H9 (cell line): Measurements from ENCODE around the gene RAB31. TPM values are rescaled to one million over a fixed set of nuclear protein-coding genes. Genes with fewer than 3 reads are reported as not detected.

Experiments
- DNase-seq: peaks from one replicate; pipeline ENCODE4 v3.0.0-alpha.2; 2017
- H2AFZ ChIP-seq: one replicate; pipeline ENCODE4 v1.6.1; 2013; ENCODE audit warnings: mild to moderate bottlenecking, low read length, control low read depth, moderate library complexity
- H2AK5ac ChIP-seq: 2 replicates; pipeline ENCODE4 v1.6.1; 2013; ENCODE audit warnings: low read length, control low read depth, mixed read lengths; ENCODE audit not compliant: insufficient read length
- H2BK120ac ChIP-seq: one replicate; pipeline ENCODE4 v1.6.1; 2013; ENCODE audit warnings: low read depth, mild to moderate bottlenecking, low read length, control low read depth, inconsistent platforms; ENCODE audit not compliant: poor library complexity, severe bottlenecking
- H2BK12ac ChIP-seq: 2 replicates; pipeline ENCODE4 v1.6.1; 2013; ENCODE audit warnings: low read length, control low read depth, mixed read lengths, low read depth; ENCODE audit not compliant: insufficient read length
- H2BK15ac ChIP-seq: 2 replicates; pipeline ENCODE4 v1.6.1; 2013; ENCODE audit warnings: low read depth, low read length, control low read depth
- H2BK20ac ChIP-seq: one replicate; pipeline ENCODE4 v1.6.1; 2013; ENCODE audit warnings: low read depth, mild to moderate bottlenecking, low read length, control low read depth, inconsistent platforms; ENCODE audit not compliant: poor library complexity, severe bottlenecking
- H2BK5ac ChIP-seq: 2 replicates; pipeline ENCODE4 v1.6.1; 2013; ENCODE audit warnings: low read length, control low read depth, mixed read lengths; ENCODE audit not compliant: insufficient read length
- H3K14ac ChIP-seq: 2 replicates; pipeline ENCODE4 v1.6.1; 2013; ENCODE audit warnings: low read length, control low read depth; ENCODE audit not compliant: insufficient read depth
- H3K18ac ChIP-seq: 2 replicates; pipeline ENCODE4 v1.6.1; 2013; ENCODE audit warnings: low read depth, mild to moderate bottlenecking, mixed read lengths, low read length, control low read depth; ENCODE audit not compliant: insufficient read length
- H3K23ac ChIP-seq: 2 replicates; pipeline ENCODE4 v1.6.1; 2013; ENCODE audit warnings: low read length, control low read depth, mixed read lengths, low read depth; ENCODE audit not compliant: insufficient read length
- H3K23me2 ChIP-seq: 2 replicates; pipeline ENCODE4 v1.6.1; 2013; ENCODE audit warnings: low read depth, mild to moderate bottlenecking, mixed read lengths, low read length, control low read depth; ENCODE audit not compliant: insufficient read length, poor library complexity, severe bottlenecking
- H3K27ac ChIP-seq: 2 replicates; pipeline ENCODE4 v1.5.1; 2013; ENCODE audit warnings: low read length, control low read depth, mixed read lengths, low read depth; ENCODE audit not compliant: insufficient read length
- H3K27me3 ChIP-seq: 2 replicates; pipeline ENCODE4 v1.6.1; 2013; ENCODE audit warnings: low read length, control low read depth, inconsistent platforms; ENCODE audit not compliant: insufficient read depth
- H3K4ac ChIP-seq: 2 replicates; pipeline ENCODE4 v1.6.1; 2013; ENCODE audit warnings: low read depth, mild to moderate bottlenecking, control low read depth, inconsistent platforms, low read length, moderate library complexity
- H3K4me1 ChIP-seq: 2 replicates; pipeline ENCODE4 v1.6.1; 2013; ENCODE audit warnings: low read length, control low read depth, inconsistent platforms; ENCODE audit not compliant: insufficient read depth
- H3K4me2 ChIP-seq: 2 replicates; pipeline ENCODE4 v1.6.1; 2013; ENCODE audit warnings: low read length, control low read depth, mixed read lengths; ENCODE audit not compliant: insufficient read length, insufficient read depth
- H3K56ac ChIP-seq: 2 replicates; pipeline ENCODE4 v1.6.1; 2013; ENCODE audit warnings: low read depth, mild to moderate bottlenecking, mixed read lengths, low read length, control low read depth; ENCODE audit not compliant: insufficient read length
- H3K79me1 ChIP-seq: 2 replicates; pipeline ENCODE4 v1.6.1; 2013; ENCODE audit warnings: low read depth, mild to moderate bottlenecking, moderate library complexity, low read length, control low read depth, inconsistent platforms; ENCODE audit not compliant: insufficient read depth, poor library complexity, severe bottlenecking
- H3K79me2 ChIP-seq: 2 replicates; pipeline ENCODE4 v1.6.1; 2013; ENCODE audit warnings: low read length, control low read depth, inconsistent platforms; ENCODE audit not compliant: insufficient read depth
- H3K9ac ChIP-seq: 2 replicates; pipeline ENCODE4 v1.6.1; 2013; ENCODE audit warnings: low read length, control low read depth, mixed read lengths; ENCODE audit not compliant: insufficient read length; ENCODE audit errors: extremely low read depth
- H3K9me3 ChIP-seq: one replicate; pipeline ENCODE4 v1.6.1; 2013; ENCODE audit warnings: low read depth, low read length, inconsistent platforms; ENCODE audit not compliant: control insufficient read depth
- H3T11ph ChIP-seq: one replicate; pipeline ENCODE4 v1.6.1; 2013; ENCODE audit warnings: mild to moderate bottlenecking, low read length, control low read depth, inconsistent platforms
- H4K20me1 ChIP-seq: one replicate; pipeline ENCODE4 v1.6.1; 2013; ENCODE audit not compliant: control insufficient read depth, insufficient read length, insufficient read depth
- H4K5ac ChIP-seq: 2 replicates; pipeline ENCODE4 v1.6.1; 2013; ENCODE audit warnings: low read depth, mild to moderate bottlenecking, mixed read lengths, low read length, control low read depth; ENCODE audit not compliant: insufficient read length
- H4K8ac ChIP-seq: replicated peaks from 2 replicates; pipeline ENCODE4 v1.6.1; 2013; ENCODE audit warnings: low read length, control low read depth, mixed read lengths, low read depth; ENCODE audit not compliant: insufficient read length
- H4K91ac ChIP-seq: 2 replicates; pipeline ENCODE4 v1.6.1; 2013; ENCODE audit warnings: low read depth, mild to moderate bottlenecking, moderate library complexity, mixed read lengths, low read length, control low read depth; ENCODE audit not compliant: insufficient read length
- H3K27ac Mint-ChIP-seq, 3 experiments: 2 replicates in 2 of 3; 3 replicates in 1 of 3; pipeline ENCODE4 v1.8.0; 2020 to 2021; ENCODE audit warnings: mixed read lengths in 3 of 3, mild to moderate bottlenecking in 1 of 3, moderate library complexity in 1 of 3
- H3K27me3 Mint-ChIP-seq: 2 replicates; pipeline ENCODE4 v1.8.0; 2021; ENCODE audit warnings: low read depth, mild to moderate bottlenecking, moderate library complexity, mixed read lengths
- H3K36me3 Mint-ChIP-seq, 3 experiments: 2 replicates in 2 of 3; 3 replicates in 1 of 3; pipeline ENCODE4 v1.8.0; 2020 to 2021; ENCODE audit warnings: low read depth in 3 of 3, mixed read lengths in 3 of 3; ENCODE audit not compliant: insufficient read depth in 1 of 3
- H3K4me1 Mint-ChIP-seq, 2 experiments: 2 replicates each; pipeline ENCODE4 v1.8.0; 2020; ENCODE audit warnings: mixed read lengths in 2 of 2
- H3K4me3 Mint-ChIP-seq, 2 experiments: 2 replicates in 1 of 2; 3 replicates in 1 of 2; pipeline ENCODE4 v1.8.0; 2020 to 2021; ENCODE audit warnings: mild to moderate bottlenecking in 2 of 2, mixed read lengths in 2 of 2, moderate library complexity in 1 of 2
- H3K9me3 Mint-ChIP-seq, 2 experiments: 2 replicates in 1 of 2; 3 replicates in 1 of 2; pipeline ENCODE4 v1.8.0; 2020; ENCODE audit warnings: mild to moderate bottlenecking in 2 of 2, mixed read lengths in 2 of 2, moderate library complexity in 1 of 2
- CTCF ChIP-seq: fragments of 200-600 bp; sonication (generic); conservative IDR thresholded peaks from 3 replicates; pipeline ENCODE4 v1.8.0; 2021; ENCODE audit warnings: antibody characterized with exemption, mild to moderate bottlenecking
- WGBS: extraction: QIAGEN DNeasy Blood & Tissue Kit; methylation state at CpG from one replicate; pipeline ENCODE4 v1.1.7; 2013; ENCODE audit warnings: missing lambda C conversion rate, low lambda C conversion rate, mixed read lengths; ENCODE audit not compliant: insufficient read length; ENCODE audit errors: extremely low coverage; 5-methylcytosine and 5-hydroxymethylcytosine counted together
- total RNA-seq: library from RNA; stranded (reverse); gene quantifications from 2 replicates; pipeline ENCODE4 v1.2.1, GENCODE V29; 2021

The RAB31 gene
- total RNA-seq, 1 experiment from 2014 or later, result 22.4 TPM

- no peak for DNase-seq
- WGBS, result no CpG with 5 or more reads among the region's 4 CpGs
- no peak overlapping the region for H2BK15ac ChIP-seq
These were observed 28.9 kb downstream of the RAB31 start for GRCh38 chr18:9737006-9737405.

More at GRCh38 chr18:9737006-9737405, 28.9 kb downstream of the RAB31 start:
- no peak overlapping the region for H4K5ac ChIP-seq
- H2BK12ac ChIP-seq, result no peak overlapping the region
- H3K79me1 ChIP-seq, result no peaks in the 10 kb centered on the region
- Mint-ChIP-seq H3K27me3 (no peaks in the 10 kb centered on the region), H3K4me1 (peaks cover 14 to 17% of the 10 kb centered on the region in 2 experiments), H3K4me3 (no peak overlapping the region), H3K27ac (no peak overlapping the region), H3K9me3 (no peaks in the 10 kb centered on the region), H3K36me3 (no peaks in the 10 kb centered on the region)
- no peaks in the 10 kb centered on the region for H3K23me2 ChIP-seq
- no peaks in the 10 kb centered on the region for H3K27me3 ChIP-seq
- no peaks in the 10 kb centered on the region for H4K20me1 ChIP-seq
- TF ChIP-seq CTCF, result no peak
- no peak overlapping the region for H4K91ac ChIP-seq
- no peak overlapping the region for H3T11ph ChIP-seq
- no peak overlapping the region for H3K23ac ChIP-seq
- no peak overlapping the region for H3K4me2 ChIP-seq
- no peak overlapping the region for H4K8ac ChIP-seq
- no peak overlapping the region for H3K56ac ChIP-seq
- H3K4me1 ChIP-seq, result peaks cover 3% of the 10 kb centered on the region; the same call in 1 of the 2 replicates
- no peak overlapping the region for H2AK5ac ChIP-seq
- no peak overlapping the region for H3K18ac ChIP-seq
- H2BK20ac ChIP-seq, result no peak overlapping the region
- no peak overlapping the region for H2BK120ac ChIP-seq
- H2BK5ac ChIP-seq, result no peak overlapping the region
- no peaks in the 10 kb centered on the region for H3K9me3 ChIP-seq
- H3K9ac ChIP-seq, result no peak overlapping the region
- no peak overlapping the region for H3K4ac ChIP-seq
- H3K14ac ChIP-seq, result no peak overlapping the region
- no peak overlapping the region for H3K27ac ChIP-seq
- H3K79me2 ChIP-seq, result no peaks in the 10 kb centered on the region
- H2AFZ ChIP-seq, result no peak overlapping the region
